ENCODE measurements around the gene KNCN. TPM values are rescaled to one million over a fixed set of nuclear protein-coding genes. Genes with fewer than 3 reads are reported as not detected.

The KNCN gene
- total RNA-seq, 1 donor from 2014 or later, result not detected

DNA sequence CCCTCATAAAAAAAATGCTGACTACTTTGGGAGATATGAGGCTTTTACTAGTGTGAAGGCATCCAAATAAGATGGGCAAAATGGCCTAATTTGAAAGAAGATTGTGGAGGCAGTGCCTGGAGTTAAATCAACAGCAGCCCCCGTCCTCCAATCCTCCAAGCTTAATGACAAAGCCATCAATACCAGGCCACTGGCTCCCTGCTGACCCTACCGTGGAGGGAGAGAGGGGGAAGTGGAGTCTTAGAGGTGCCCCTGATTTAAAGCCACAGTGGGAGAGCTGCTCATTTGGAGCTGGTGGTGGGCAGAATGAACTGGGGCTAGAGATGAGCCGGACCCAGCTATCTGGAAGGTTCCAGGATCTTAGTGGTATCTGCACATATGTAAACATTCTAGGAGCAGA lies 24.3 kb upstream of the KNCN start:
- no peaks in the 10 kb centered on the region for H3K9me3 Mint-ChIP-seq
- peaks cover 8% of the 10 kb centered on the region for H3K36me3 Mint-ChIP-seq
- DNase-seq (ENCODE audit: extremely low spot score, unreplicated experiment), result no peak
- TF ChIP-seq, protein P1, sequence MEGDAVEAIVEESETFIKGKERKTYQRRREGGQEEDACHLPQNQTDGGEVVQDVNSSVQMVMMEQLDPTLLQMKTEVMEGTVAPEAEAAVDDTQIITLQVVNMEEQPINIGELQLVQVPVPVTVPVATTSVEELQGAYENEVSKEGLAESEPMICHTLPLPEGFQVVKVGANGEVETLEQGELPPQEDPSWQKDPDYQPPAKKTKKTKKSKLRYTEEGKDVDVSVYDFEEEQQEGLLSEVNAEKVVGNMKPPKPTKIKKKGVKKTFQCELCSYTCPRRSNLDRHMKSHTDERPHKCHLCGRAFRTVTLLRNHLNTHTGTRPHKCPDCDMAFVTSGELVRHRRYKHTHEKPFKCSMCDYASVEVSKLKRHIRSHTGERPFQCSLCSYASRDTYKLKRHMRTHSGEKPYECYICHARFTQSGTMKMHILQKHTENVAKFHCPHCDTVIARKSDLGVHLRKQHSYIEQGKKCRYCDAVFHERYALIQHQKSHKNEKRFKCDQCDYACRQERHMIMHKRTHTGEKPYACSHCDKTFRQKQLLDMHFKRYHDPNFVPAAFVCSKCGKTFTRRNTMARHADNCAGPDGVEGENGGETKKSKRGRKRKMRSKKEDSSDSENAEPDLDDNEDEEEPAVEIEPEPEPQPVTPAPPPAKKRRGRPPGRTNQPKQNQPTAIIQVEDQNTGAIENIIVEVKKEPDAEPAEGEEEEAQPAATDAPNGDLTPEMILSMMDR (conservative IDR thresholded peaks at IDR 0.05), result no peak
- peaks cover 18% of the 10 kb centered on the region for H3K4me1 Mint-ChIP-seq (ENCODE audit: unreplicated experiment)
- no peaks in the 10 kb centered on the region for H3K27me3 Mint-ChIP-seq
- no peak overlapping the region for H3K27ac Mint-ChIP-seq
- H3K4me3 Mint-ChIP-seq, result no peak overlapping the region

DNA sequence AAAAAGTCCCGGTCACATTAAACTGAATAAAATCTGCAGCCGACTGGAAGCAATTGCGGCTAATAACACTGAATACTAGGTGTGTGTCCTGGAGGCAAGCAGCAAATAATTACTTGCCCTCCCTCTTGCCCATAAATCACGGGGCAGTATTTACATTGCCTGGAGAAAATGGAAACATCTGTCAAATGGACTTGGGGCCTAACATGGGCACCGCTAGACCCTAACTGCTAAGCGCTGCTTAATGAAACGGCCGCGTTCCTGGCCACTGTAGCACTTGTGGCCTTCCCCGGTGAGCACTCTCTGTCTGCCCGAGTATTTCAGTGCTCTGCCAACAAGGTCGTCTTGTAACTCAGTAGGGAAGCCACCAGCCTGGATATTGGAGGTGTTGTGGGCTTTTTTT lies 23.9 kb upstream of the KNCN start:
- Mint-ChIP-seq H3K9me3 (no peaks in the 10 kb centered on the region), H3K4me1 (ENCODE audit: unreplicated experiment) (peaks cover 18% of the 10 kb centered on the region), H3K36me3 (peaks cover 8% of the 10 kb centered on the region), H3K27ac (no peak overlapping the region), H3K4me3 (peak overlapping the region; percentile 51), H3K27me3 (no peaks in the 10 kb centered on the region)
- no peak for DNase-seq (ENCODE audit: extremely low spot score, unreplicated experiment)
- TF ChIP-seq, protein P1 (conservative IDR thresholded peaks at IDR 0.05), result no peak

DNA sequence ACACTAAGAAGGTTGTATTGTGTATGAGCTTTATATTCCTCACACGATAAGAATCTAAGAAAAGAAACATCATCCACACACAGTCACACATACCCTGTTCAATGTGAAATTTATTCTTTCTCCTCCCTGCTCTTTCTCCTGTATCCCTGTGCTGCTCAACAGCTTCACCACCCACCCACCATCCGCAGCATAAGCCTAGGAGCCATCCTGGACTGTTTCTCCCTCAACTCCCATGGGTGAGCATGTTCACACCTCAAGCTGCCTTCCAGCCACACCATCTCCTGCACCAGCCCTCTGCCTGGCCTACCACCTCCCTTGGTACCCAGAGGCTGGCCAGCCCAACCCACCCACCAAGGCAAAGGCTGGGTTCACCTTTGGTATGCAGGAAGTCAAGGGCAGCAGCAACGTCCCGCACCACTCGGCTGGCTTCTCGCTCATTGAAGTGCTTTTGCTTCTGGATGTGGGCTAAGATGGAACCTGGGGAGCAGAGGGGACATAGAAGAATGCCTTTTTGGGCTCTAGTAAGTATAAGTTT lies 20.3 kb upstream of the KNCN start:
- Mint-ChIP-seq H3K9me3 (no peaks in the 10 kb centered on the region), H3K4me3 (no peak overlapping the region), H3K36me3 (peaks cover 7% of the 10 kb centered on the region), H3K27ac (no peak overlapping the region), H3K4me1 (ENCODE audit: unreplicated experiment) (peaks cover 37% of the 10 kb centered on the region), H3K27me3 (no peaks in the 10 kb centered on the region)
- DNase-seq (ENCODE audit: extremely low spot score, unreplicated experiment), result no peak
- TF ChIP-seq, protein P1 (conservative IDR thresholded peaks at IDR 0.05), result no peak

DNA sequence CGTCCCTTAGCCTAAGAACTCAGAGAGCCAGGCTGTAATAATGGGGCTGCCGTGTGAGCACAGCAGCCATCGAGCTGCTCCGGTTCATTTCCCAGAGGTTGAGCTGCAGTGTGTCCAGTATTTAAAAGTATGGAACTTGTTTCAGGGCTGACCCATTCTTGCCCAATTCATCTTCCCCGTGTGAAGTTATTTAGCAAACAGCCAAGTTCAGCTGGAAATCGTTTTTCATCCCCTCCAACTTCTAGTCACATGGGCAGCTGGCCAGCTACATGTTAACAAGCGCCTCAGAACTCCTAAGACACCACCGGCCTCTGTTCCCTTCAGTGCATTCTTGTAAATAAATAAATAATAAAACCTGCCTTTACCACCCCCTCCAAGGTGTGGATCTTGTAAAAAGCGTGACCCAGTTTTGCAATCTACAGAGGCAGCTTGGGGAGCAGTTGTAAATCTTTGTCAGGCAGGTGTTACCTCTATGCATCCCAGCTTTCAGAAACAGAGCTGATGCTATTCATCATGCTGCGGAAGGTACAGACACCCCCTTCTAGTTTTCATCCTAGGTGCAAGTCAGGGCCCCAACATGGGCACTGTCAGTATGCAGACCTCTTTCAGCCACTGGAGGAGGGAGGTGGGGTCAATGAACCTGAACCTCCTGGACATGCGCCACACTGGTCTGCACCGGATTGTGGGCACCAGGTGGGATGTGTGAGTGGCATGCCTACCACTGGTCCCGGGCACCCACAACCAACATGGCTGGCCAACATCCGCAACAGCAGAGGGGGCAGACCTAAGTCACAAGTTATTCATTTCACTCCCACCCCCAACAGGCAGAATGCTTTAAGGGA lies 18.7 kb upstream of the KNCN start:
- H3K4me3 Mint-ChIP-seq, result no peak overlapping the region
- H3K9me3 Mint-ChIP-seq, result no peaks in the 10 kb centered on the region
- H3K36me3 Mint-ChIP-seq, result peaks cover 11% of the 10 kb centered on the region
- DNase-seq (ENCODE audit: extremely low spot score, unreplicated experiment), result no peak
- TF ChIP-seq, protein P1 (conservative IDR thresholded peaks at IDR 0.05), result no peak
- H3K27me3 Mint-ChIP-seq, result no peaks in the 10 kb centered on the region
- H3K4me1 Mint-ChIP-seq (ENCODE audit: unreplicated experiment), result peaks cover 21% of the 10 kb centered on the region
- H3K27ac Mint-ChIP-seq, result no peak overlapping the region

DNA sequence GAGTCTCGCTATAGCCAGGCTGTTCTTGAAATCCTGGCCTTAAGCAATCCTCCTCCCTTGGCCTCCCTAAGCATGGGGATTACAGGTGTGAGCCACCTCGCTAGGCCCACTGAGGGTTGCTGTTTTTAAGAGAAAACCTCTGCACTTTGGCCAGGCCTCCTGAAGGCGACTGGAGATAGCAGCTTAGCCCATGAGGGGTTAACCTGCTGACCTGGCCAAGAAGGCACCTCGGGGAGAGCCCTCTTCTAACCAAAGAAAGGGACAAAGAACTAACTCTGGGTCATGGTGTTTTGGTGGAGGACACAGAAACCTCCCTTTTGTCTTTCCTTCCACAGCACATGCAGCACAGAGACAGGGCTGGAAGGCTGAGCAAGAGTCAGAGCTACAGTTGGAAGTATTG lies 17.7 kb upstream of the KNCN start:
- H3K27ac Mint-ChIP-seq, result no peak overlapping the region

More for the DNA sequence above, 17.7 kb upstream of the KNCN start:
- H3K36me3 Mint-ChIP-seq, result peaks cover 11% of the 10 kb centered on the region
- DNase-seq (ENCODE audit: extremely low spot score, unreplicated experiment), result no peak
- TF ChIP-seq, protein P1 (conservative IDR thresholded peaks at IDR 0.05), result no peak
- no peaks in the 10 kb centered on the region for H3K27me3 Mint-ChIP-seq
- peaks cover 19% of the 10 kb centered on the region for H3K4me1 Mint-ChIP-seq (ENCODE audit: unreplicated experiment)
- H3K4me3 Mint-ChIP-seq, result no peak overlapping the region
- no peaks in the 10 kb centered on the region for H3K9me3 Mint-ChIP-seq
